MG63 (cell line): ENCODE results near the gene INTS4. TPM values are rescaled to one million over a fixed set of nuclear protein-coding genes. Genes with fewer than 3 reads are reported as not detected.
A peak's percentile ranks its signal among the peaks of the same experiment; 100 is the strongest.
"Not testable (repeated sequence)": the region's sequence is repeated elsewhere in the genome, so short reads cannot be mapped to it uniquely, and the experiment has no call there.

Experiments used
- DNase-seq: peaks from one replicate; pipeline ENCODE4 v3.0.0-alpha.2; 2020
- H3K27me3 ChIP-seq: fragments of 250-450 bp; sonication (Bioruptor Pico); 2 replicates; pipeline ENCODE4 v1.5.1; 2020; ENCODE audit warnings: mild to moderate bottlenecking, moderate library complexity
- H3K36me3 ChIP-seq: fragments of 250-450 bp; sonication (Bioruptor Pico); 2 replicates; pipeline ENCODE4 v1.5.1; 2020; ENCODE audit warnings: mild to moderate bottlenecking, moderate library complexity
- H3K4me3 ChIP-seq: fragments of 250-450 bp; sonication (Bioruptor Pico); 2 replicates; pipeline ENCODE4 v1.5.1; 2020; ENCODE audit warnings: mild to moderate bottlenecking, moderate library complexity
- H3K9me3 ChIP-seq: fragments of 250-450 bp; sonication (Bioruptor Pico); 2 replicates; pipeline ENCODE4 v1.5.1; 2020; ENCODE audit warnings: mild to moderate bottlenecking, moderate library complexity
- total RNA-seq: library from RNA; depleted of rRNA; stranded (reverse); fragments of >200 nt; shearing (Covaris generic); gene quantifications from 2 replicates; pipeline ENCODE4 v1.2.3, GENCODE V29; 2014; ENCODE audit warnings: low replicate concordance

INTS4 gene
- total RNA-seq, 1 experiment from 2014 or later: 11.0 TPM

- DNase-seq: peak; percentile 87
- no peaks in the 10 kb centered on the region for H3K36me3 ChIP-seq
- H3K4me3 ChIP-seq: no peak overlapping the region
- no peaks in the 10 kb centered on the region for H3K9me3 ChIP-seq
- no peaks in the 10 kb centered on the region for H3K27me3 ChIP-seq
Measured at GRCh38 chr11:78030429-78031325, 36.2 kb upstream of the INTS4 start.

- H3K27me3 ChIP-seq, H3K4me3 ChIP-seq, H3K9me3 ChIP-seq, H3K36me3 ChIP-seq, DNase-seq: not testable (repeated sequence)
Measured at GRCh38 chr11:78028423-78028822, 34.0 kb upstream of the INTS4 start.

- no peak overlapping the region for H3K4me3 ChIP-seq
- no peak for DNase-seq
- H3K27me3 ChIP-seq: no peaks in the 10 kb centered on the region
Measured at GRCh38 chr11:78027759-78028158, 33.3 kb upstream of the INTS4 start.

GRCh38 chr11:78025378-78025777, 30.9 kb upstream of the INTS4 start:
- Histone ChIP-seq H3K27me3 (no peaks in the 10 kb centered on the region), H3K9me3 (no peaks in the 10 kb centered on the region), H3K4me3 (no peak overlapping the region), H3K36me3 (no peaks in the 10 kb centered on the region)
- DNase-seq: no peak

More at GRCh38 chr11:78027759-78028158, 33.3 kb upstream of the INTS4 start:
- Histone ChIP-seq H3K9me3 (no peaks in the 10 kb centered on the region), H3K36me3 (no peaks in the 10 kb centered on the region)

GRCh38 chr11:78023426-78023825, 29.0 kb upstream of the INTS4 start:
- peak overlapping the region; percentile 61 for H3K4me3 ChIP-seq
- no peaks in the 10 kb centered on the region for H3K36me3 ChIP-seq
- H3K27me3 ChIP-seq: no peaks in the 10 kb centered on the region
- H3K9me3 ChIP-seq: no peaks in the 10 kb centered on the region
- no peak for DNase-seq

- H3K27me3 ChIP-seq: no peaks in the 10 kb centered on the region
- H3K36me3 ChIP-seq: no peaks in the 10 kb centered on the region
- H3K9me3 ChIP-seq: no peaks in the 10 kb centered on the region
- DNase-seq: peak; percentile 67
- peak within 1 kb of the TSS; percentile 61 for H3K4me3 ChIP-seq
Measured at GRCh38 chr11:78022397-78023396, 28.2 kb upstream of the INTS4 start, which contains the start of gene KCTD14. TSS of gene KCTD14 (minus strand) at chr11:78023276. CDS start at chr11:78023249, 27 bp downstream.

GRCh38 chr11:78021611-78022010, 27.1 kb upstream of the INTS4 start:
- no peak overlapping the region for H3K4me3 ChIP-seq
- H3K27me3 ChIP-seq: no peaks in the 10 kb centered on the region
- no peaks in the 10 kb centered on the region for H3K9me3 ChIP-seq
- no peaks in the 10 kb centered on the region for H3K36me3 ChIP-seq
- DNase-seq: no peak

GRCh38 chr11:78020246-78020645, 25.8 kb upstream of the INTS4 start:
- DNase-seq: no peak
- H3K36me3 ChIP-seq: no peaks in the 10 kb centered on the region
- no peaks in the 10 kb centered on the region for H3K27me3 ChIP-seq
- no peaks in the 10 kb centered on the region for H3K9me3 ChIP-seq
- H3K4me3 ChIP-seq: no peak overlapping the region

- Histone ChIP-seq H3K36me3 (no peaks in the 10 kb centered on the region), H3K9me3 (no peaks in the 10 kb centered on the region), H3K4me3 (no peak overlapping the region), H3K27me3 (no peaks in the 10 kb centered on the region)
- no peak for DNase-seq
Measured at GRCh38 chr11:78019808-78020207, 25.3 kb upstream of the INTS4 start.

GRCh38 chr11:78015878-78016277, 21.4 kb upstream of the INTS4 start:
- H3K4me3 ChIP-seq: no peak overlapping the region
- no peaks in the 10 kb centered on the region for H3K9me3 ChIP-seq
- no peak for DNase-seq
- H3K36me3 ChIP-seq: no peaks in the 10 kb centered on the region
- no peaks in the 10 kb centered on the region for H3K27me3 ChIP-seq

- not testable (repeated sequence) for DNase-seq, H3K27me3 ChIP-seq, H3K4me3 ChIP-seq, H3K36me3 ChIP-seq, H3K9me3 ChIP-seq
Measured at GRCh38 chr11:78014937-78015520, 20.6 kb upstream of the INTS4 start.

- no peak for DNase-seq
- no peaks in the 10 kb centered on the region for H3K27me3 ChIP-seq
- no peaks in the 10 kb centered on the region for H3K9me3 ChIP-seq
- no peaks in the 10 kb centered on the region for H3K36me3 ChIP-seq
- H3K4me3 ChIP-seq: no peak overlapping the region
Measured at GRCh38 chr11:78011301-78011700, 16.8 kb upstream of the INTS4 start.

GRCh38 chr11:78010755-78011154, 16.3 kb upstream of the INTS4 start:
- Histone ChIP-seq H3K27me3 (no peaks in the 10 kb centered on the region), H3K4me3 (no peak overlapping the region), H3K36me3 (no peaks in the 10 kb centered on the region), H3K9me3 (no peaks in the 10 kb centered on the region)
- DNase-seq: no peak

- Histone ChIP-seq H3K9me3 (no peaks in the 10 kb centered on the region), H3K36me3 (no peaks in the 10 kb centered on the region), H3K4me3 (no peak overlapping the region), H3K27me3 (no peaks in the 10 kb centered on the region)
- no peak for DNase-seq
Measured at GRCh38 chr11:78010304-78010703, 15.8 kb upstream of the INTS4 start.

GRCh38 chr11:78009062-78009461, 14.6 kb upstream of the INTS4 start:
- DNase-seq: no peak
- Histone ChIP-seq H3K36me3 (no peaks in the 10 kb centered on the region), H3K4me3 (no peak overlapping the region), H3K9me3 (no peaks in the 10 kb centered on the region), H3K27me3 (no peaks in the 10 kb centered on the region)

GRCh38 chr11:78000193-78000592, 5.7 kb upstream of the INTS4 start:
- Histone ChIP-seq H3K4me3 (no peak overlapping the region), H3K36me3 (no peaks in the 10 kb centered on the region), H3K27me3 (no peaks in the 10 kb centered on the region), H3K9me3 (no peaks in the 10 kb centered on the region)
- peak; percentile 53 for DNase-seq
